ENCODE data around the gene FOXO6. TPM values are rescaled to one million over a fixed set of nuclear protein-coding genes. Genes with fewer than 3 reads are reported as not detected.

The FOXO6 gene
- total RNA-seq, 2 experiments from 2014 or later = 0.20 TPM; not detected in 1

- ChIA-PET POLR2A (no interaction called here), CTCF (interaction anchor here (0.6 kb wide), 1 partner anchor 328 kb away, joined by 5 read pairs; no protein-coding TSS in a partner anchor)
- Mint-ChIP-seq H3K4me1 (no peaks in the 10 kb centered on the region), H3K9me3 (no peaks in the 10 kb centered on the region), H3K36me3 (ENCODE audit: low read depth) (no peaks in the 10 kb centered on the region), H3K4me3 (no peak overlapping the region), H3K27ac (no peak overlapping the region), H3K27me3 (peaks cover 5% of the 10 kb centered on the region)
- DNase-seq = no peak
These were observed 67.8 kb downstream of the FOXO6 start for GRCh38 chr1:41428738-41429640.

- Mint-ChIP-seq H3K27ac (no peak overlapping the region), H3K9me3 (no peaks in the 10 kb centered on the region), H3K4me3 (no peak overlapping the region), H3K36me3 (ENCODE audit: low read depth) (no peaks in the 10 kb centered on the region), H3K4me1 (no peaks in the 10 kb centered on the region), H3K27me3 (peaks cover 10% of the 10 kb centered on the region)
- CTCF ChIA-PET = no interaction called here
- POLR2A ChIA-PET = no interaction called here
- no peak for DNase-seq
These were observed 68.4 kb downstream of the FOXO6 start for GRCh38 chr1:41429641-41430035.

GRCh38 chr1:41430069-41430468 is 68.8 kb downstream of the FOXO6 start:
- Mint-ChIP-seq H3K4me3 (no peak overlapping the region), H3K27ac (no peak overlapping the region), H3K9me3 (no peaks in the 10 kb centered on the region), H3K4me1 (no peaks in the 10 kb centered on the region), H3K27me3 (peaks cover 12% of the 10 kb centered on the region), H3K36me3 (ENCODE audit: low read depth) (no peaks in the 10 kb centered on the region)
- POLR2A ChIA-PET = no interaction called here
- CTCF ChIA-PET = no interaction called here
- no peak for DNase-seq

- Mint-ChIP-seq H3K9me3 (no peaks in the 10 kb centered on the region), H3K4me3 (no peak overlapping the region), H3K4me1 (no peaks in the 10 kb centered on the region), H3K36me3 (ENCODE audit: low read depth) (no peaks in the 10 kb centered on the region), H3K27ac (no peak overlapping the region), H3K27me3 (peaks cover 16% of the 10 kb centered on the region)
- no peak for DNase-seq
- ChIA-PET CTCF (interaction anchor here (4.0 kb wide), 1 partner anchor 147 kb away, joined by 19 read pairs; no protein-coding TSS in a partner anchor), POLR2A (no interaction called here)
These were observed 69.3 kb downstream of the FOXO6 start for GRCh38 chr1:41430582-41430981.

GRCh38 chr1:41431490-41432350 is 70.5 kb downstream of the FOXO6 start:
- Mint-ChIP-seq H3K9me3 (no peaks in the 10 kb centered on the region), H3K27me3 (peaks cover 20% of the 10 kb centered on the region), H3K4me1 (no peaks in the 10 kb centered on the region), H3K36me3 (ENCODE audit: low read depth) (no peaks in the 10 kb centered on the region), H3K27ac (no peak overlapping the region), H3K4me3 (no peak overlapping the region)
- no peak for DNase-seq
- POLR2A ChIA-PET = no interaction called here
- CTCF ChIA-PET = interaction anchor here (0.5 to 4.0 kb wide), 5 partner anchors 12 to 1112 kb away, joined by 3 to 19 read pairs (median 4); no protein-coding TSS in a partner anchor

Other genes starting within 250 kb of the FOXO6 start
- 10 to 100 TPM; 20.1 to 20.2 TPM for gene SCMH1, start 119.1 kb upstream of the FOXO6 start, total RNA-seq
- gene EDN2, start 123.2 kb downstream of the FOXO6 start, total RNA-seq = not detected